Brain microvascular endothelial cell (primary cell): Measurements from ENCODE around the gene SH3BGR.

Experiments used
- DNase-seq: peaks from one replicate; pipeline ENCODE4 v3.0.0-alpha.2; 2020
- H3K27ac ChIP-seq: fragments of 250-450 bp; sonication (Bioruptor Pico); 2 replicates; pipeline ENCODE4 v1.5.1; 2020; ENCODE audit warnings: mild to moderate bottlenecking, moderate library complexity
- H3K27me3 ChIP-seq: fragments of 250-450 bp; sonication (Bioruptor Pico); replicated peaks from 2 replicates; pipeline ENCODE4 v1.5.1; 2020; ENCODE audit warnings: mild to moderate bottlenecking
- H3K36me3 ChIP-seq: fragments of 250-450 bp; sonication (Bioruptor Pico); replicated peaks from 2 replicates; pipeline ENCODE4 v1.5.1; 2020; ENCODE audit warnings: mild to moderate bottlenecking
- H3K4me3 ChIP-seq: 2 replicates; pipeline ENCODE4 v1.5.1; 2011; ENCODE audit warnings: low read depth, mild to moderate bottlenecking, control low read depth, low read length, moderate library complexity
- in situ Hi-C: cut with HindIII; loops from 2 replicates; pipeline ENCODE4 v1.10.0; 2017; ENCODE audit warnings: low sequenced_read_pairs, low pct_ligation_motif_present
- TF ChIP-seq, protein P1 (sequence below): IDR thresholded peaks from 2 replicates; pipeline ENCODE4 v1.5.1; 2011; ENCODE audit warnings: low read depth, mild to moderate bottlenecking, moderate library complexity, low read length, control low read depth, inconsistent platforms; ENCODE audit errors: missing control alignments

SH3BGR gene

DNA sequence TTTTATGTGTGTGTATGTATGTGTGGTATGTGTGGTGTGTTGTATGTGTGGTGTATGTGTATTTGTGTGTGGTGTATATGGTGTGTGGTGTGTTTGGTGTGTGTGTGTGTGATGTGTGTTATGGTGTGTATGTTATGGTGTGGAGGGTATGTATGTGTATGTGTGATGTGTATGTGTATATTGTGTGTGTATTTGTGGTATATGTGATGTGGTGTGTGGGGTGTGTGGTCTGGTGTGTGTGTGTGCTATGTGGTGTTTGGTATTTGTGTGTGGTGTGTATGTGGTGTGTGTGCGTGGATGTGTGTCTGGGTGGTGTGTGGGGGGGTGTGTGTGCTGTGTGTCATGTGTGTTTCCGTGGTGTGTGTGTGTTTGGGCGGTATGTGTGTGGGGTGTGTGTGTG lies 59.3 kb downstream of the SH3BGR start:
- no peak for DNase-seq
- Histone ChIP-seq H3K36me3 (no peaks in the 10 kb centered on the region), H3K4me3 (no peak overlapping the region), H3K27ac (no peak overlapping the region), H3K27me3 (no peaks in the 10 kb centered on the region)
- in situ Hi-C loops = loop anchor here (25.0 kb wide), 1 partner anchor 201 kb away; no protein-coding TSS in a partner anchor
- TF ChIP-seq, protein P1, sequence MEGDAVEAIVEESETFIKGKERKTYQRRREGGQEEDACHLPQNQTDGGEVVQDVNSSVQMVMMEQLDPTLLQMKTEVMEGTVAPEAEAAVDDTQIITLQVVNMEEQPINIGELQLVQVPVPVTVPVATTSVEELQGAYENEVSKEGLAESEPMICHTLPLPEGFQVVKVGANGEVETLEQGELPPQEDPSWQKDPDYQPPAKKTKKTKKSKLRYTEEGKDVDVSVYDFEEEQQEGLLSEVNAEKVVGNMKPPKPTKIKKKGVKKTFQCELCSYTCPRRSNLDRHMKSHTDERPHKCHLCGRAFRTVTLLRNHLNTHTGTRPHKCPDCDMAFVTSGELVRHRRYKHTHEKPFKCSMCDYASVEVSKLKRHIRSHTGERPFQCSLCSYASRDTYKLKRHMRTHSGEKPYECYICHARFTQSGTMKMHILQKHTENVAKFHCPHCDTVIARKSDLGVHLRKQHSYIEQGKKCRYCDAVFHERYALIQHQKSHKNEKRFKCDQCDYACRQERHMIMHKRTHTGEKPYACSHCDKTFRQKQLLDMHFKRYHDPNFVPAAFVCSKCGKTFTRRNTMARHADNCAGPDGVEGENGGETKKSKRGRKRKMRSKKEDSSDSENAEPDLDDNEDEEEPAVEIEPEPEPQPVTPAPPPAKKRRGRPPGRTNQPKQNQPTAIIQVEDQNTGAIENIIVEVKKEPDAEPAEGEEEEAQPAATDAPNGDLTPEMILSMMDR = no peak

DNA sequence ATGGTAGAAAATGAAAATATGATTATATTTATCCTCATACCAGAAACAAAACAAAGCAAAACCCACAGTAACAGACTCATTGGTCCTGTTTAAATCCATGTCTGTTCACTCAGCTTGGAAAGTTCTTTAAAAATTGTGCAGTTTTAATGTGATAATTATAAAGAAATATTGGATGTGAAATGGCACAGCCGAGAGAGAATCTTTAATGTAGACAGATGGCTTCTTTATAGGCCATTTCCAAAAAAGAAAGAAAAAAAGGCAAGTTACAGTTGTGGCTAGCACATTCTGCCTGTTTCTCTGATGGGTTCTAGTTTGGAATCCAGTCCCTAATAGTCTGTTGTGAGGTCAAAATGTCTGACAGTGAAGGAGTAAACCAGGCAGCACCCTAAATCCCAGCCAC lies 62.0 kb downstream of the SH3BGR start:
- no peaks in the 10 kb centered on the region for H3K36me3 ChIP-seq
- H3K27me3 ChIP-seq = no peaks in the 10 kb centered on the region
- in situ Hi-C loops = loop anchor here (25.0 kb wide), 1 partner anchor 199 kb away; no protein-coding TSS in a partner anchor
- TF ChIP-seq, protein P1 = no peak
- H3K27ac ChIP-seq = no peak overlapping the region
- no peak for DNase-seq
- no peak overlapping the region for H3K4me3 ChIP-seq

DNA sequence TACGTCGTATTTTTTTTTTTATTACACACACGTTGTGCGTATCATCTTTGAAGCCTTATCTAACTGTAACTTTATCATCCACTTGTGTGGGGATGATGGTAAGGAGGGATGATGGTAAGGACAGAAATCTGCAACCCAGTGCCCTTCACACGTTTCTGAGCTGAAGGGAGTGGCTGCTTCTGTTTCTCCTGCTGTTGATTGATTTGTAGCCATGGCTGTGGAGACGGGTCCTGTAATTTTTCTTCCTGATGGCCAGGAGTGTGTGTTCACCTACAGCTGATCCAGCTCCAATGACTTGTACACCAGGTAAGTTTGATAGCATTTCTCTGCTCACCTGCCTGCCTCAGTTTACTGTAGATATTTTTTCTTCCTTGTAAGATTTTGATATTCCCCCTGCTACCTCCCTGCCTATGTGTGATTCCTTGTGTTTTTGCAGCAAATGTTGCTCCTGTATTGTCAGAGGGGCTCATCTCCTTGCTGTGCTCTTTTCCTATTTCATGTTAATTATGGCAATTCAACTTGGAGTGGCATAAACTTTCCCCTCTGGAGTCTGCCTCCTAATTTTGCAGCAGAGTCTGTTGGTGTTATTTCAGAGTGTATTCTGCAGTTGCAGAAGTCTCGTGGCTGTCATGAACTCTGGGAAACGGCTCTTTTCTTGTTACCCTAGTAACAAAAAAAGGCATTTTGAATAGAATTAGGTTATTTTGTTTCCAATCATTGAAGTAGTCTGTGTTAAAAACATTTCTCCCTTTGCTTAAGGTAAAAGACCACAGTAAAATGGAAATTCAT lies 64.1 kb downstream of the SH3BGR start:
- no peak overlapping the region for H3K27ac ChIP-seq
- no peak overlapping the region for H3K4me3 ChIP-seq
- H3K36me3 ChIP-seq = no peaks in the 10 kb centered on the region
- TF ChIP-seq, protein P1 = no peak
- no peaks in the 10 kb centered on the region for H3K27me3 ChIP-seq
- DNase-seq = no peak
- in situ Hi-C loops = loop anchor here (25.0 kb wide), 1 partner anchor 196 kb away; no protein-coding TSS in a partner anchor

DNA sequence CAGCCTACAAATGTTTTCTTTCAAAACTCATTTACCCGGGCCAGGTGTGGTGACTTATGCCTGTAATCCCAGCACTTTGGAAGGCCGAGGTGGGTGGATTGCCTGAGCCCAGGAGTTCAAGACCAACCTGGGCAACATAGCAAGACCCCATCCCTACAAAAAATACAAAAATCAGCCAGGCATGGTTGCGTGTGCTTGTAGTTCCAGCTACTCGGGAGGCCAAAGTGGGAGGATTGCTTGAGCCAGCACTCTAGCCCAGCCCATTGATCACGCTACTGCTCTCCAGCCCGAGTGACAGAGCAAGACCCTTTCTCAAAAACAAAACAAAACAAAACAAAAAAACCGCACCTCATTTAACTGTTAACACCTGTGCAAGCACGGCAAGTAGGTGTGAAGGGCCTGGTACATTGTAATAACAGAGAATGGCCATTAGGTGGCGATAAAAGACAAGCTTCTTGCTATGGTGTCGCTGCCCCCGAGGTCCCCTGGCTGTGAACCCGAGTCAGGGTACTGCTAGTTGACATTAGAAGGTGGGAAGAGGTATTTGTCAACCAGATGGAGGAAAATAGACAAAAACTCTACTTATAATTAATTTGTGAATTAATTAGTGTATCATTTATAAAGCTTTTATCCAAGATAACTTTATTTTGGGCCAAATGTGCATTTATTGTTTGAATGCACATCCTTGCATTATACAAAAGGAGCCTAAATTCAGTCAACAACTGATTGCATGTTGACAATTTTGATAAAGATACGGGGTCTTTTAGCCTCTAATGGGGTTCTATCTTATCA lies 66.5 kb downstream of the SH3BGR start:
- H3K4me3 ChIP-seq = no peak overlapping the region
- TF ChIP-seq, protein P1 = peak; percentile 87
- H3K27ac ChIP-seq = no peak overlapping the region
- no peaks in the 10 kb centered on the region for H3K27me3 ChIP-seq
- in situ Hi-C loops = loop anchor here (25.0 kb wide), 1 partner anchor 194 kb away; no protein-coding TSS in a partner anchor
- no peaks in the 10 kb centered on the region for H3K36me3 ChIP-seq
- peak; percentile 10 for DNase-seq

DNA sequence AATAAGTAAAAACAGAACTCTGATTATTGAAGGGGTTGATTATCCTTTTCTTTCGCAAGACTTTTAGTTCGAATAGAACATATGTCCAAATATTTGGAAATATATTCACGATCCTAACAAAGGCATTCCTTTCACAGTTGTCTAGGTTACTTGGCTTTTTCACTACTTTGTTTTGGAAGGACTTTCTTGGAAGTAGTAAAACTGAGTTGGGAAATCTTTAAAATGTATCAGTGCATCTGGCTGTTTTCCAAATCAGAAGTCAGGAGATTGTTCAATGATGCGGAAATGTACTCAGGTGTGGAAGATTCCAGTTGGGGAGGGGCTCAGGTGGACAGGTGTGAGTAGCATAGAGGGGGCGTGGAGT lies 67.1 kb downstream of the SH3BGR start:
- in situ Hi-C loops = loop anchor here (25.0 kb wide), 1 partner anchor 193 kb away; no protein-coding TSS in a partner anchor
- Histone ChIP-seq H3K27ac (no peak overlapping the region), H3K4me3 (no peak overlapping the region), H3K27me3 (no peaks in the 10 kb centered on the region), H3K36me3 (no peaks in the 10 kb centered on the region)
- DNase-seq = no peak
- TF ChIP-seq, protein P1 = no peak
